Embryonic facial prominence (tissue), 1 donor: ENCODE measurements around the gene ZNRF3.
A peak's percentile ranks its signal among the peaks of the same experiment; 100 is the strongest.
"Not testable (repeated sequence)": the region's sequence is repeated elsewhere in the genome, so short reads cannot be mapped to it uniquely, and the experiment has no call there.

ENCODE experiments used
- DNase-seq: peaks from one replicate; pipeline ENCODE4 v3.0.0-alpha.2; 2016; ENCODE audit errors: extremely low spot score

The ZNRF3 gene

GRCh38 chr22:29065468-29066190 is 182.3 kb downstream of the ZNRF3 start:
- no peak for DNase-seq

GRCh38 chr22:29069463-29069862 is 186.1 kb downstream of the ZNRF3 start:
- DNase-seq = no peak

DNA sequence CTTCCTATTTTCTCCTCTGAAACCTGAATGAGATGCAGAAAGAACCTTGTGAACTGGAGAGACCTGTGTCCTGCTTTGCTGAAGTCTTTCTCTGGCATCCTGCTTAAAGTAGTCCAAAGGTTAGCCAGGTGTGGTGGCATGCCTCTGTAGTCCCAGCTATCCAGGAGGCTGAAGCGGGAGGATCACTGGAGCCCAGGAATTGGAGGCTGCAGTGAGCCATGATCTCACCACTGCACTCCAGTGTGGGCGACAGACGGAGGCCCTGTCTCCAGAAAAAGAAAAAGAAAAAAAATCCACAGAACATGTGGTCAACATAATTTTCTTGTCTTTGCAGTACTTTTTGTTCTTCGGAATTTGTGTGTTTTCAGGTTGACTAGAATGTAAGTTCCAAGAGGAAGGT is 187.1 kb downstream of the ZNRF3 start:
- no peak for DNase-seq

- DNase-seq = no peak
Measured at GRCh38 chr22:29071261-29072045, 188.1 kb downstream of the ZNRF3 start.

DNA sequence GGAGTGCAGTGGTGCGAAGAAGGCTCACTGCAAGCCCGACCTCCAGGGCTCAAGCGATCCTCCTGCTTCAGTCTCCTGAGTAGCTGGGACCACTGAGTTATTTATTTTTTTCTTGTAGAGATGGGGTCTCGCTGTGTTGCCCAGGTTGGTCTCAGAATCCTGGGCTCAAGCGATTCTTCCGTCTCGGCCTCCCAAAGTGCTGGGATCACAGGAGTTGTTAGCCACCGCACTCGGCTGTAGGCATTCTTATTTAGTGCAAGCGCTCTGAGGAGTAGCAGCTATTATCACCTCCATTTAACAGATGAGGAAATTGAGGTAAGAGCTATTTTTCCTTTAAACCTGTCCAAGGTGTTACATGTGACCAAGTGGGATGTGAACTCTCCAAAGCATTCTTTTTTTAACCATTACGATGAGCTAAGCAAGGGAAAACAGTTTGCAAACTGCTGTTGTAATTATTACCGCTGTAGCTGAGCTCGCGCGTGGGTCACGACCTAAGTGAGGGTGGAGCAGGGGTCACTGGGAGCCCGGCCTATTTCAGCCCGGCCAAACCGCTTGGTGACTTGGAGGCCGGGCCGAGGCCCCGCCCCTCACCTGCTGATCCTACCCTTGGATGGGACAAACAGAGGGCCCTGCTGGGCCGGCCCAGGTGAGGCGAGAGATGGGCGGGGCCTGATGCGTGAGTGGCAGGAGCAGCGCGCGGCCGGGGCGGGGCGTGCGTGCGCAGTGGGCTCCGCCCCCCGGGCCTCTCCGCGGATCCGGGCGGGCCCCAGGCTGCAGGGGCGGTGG is 189.0 kb downstream of the ZNRF3 start:
- DNase-seq = peak; percentile 55

GRCh38 chr22:29072979-29073617 is 189.7 kb downstream of the ZNRF3 start, which contains the start of gene KREMEN1:
KREMEN1 (plus strand) TSS chr22:29073035; CDS start chr22:29073131, 96 bp downstream.
- DNase-seq = no peak

DNA sequence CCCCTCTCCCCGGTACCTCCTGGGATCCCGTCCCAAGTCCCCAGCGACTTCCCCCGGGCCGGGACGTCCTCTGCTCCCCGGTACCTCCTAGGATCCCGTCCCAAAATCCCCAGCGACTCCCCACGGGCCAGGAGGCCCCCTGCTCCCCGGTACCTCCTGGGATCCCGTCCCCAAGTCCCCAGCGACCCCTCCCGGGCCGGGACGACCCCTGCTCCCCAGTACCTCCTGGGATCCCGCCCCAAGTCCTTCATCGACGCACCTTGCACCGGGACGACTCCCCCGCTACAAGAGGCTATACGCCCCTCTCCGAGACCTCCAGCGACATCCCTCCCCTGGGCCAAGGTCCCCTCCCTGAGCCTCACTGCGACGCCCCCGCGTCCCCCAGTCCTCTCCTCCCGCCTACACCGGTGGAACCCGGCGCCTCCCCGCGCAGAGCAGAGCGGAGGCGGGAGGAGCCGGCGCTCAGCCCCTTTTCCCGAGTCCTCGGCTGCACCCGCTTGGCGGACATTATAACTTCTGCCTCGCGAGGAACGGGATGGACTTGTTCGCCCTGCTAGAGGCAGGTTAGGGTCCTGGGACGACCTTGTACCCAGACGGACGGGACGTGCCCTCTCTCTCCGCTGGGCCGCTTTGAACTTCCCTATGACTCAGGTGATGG is 190.4 kb downstream of the ZNRF3 start:
- no peak for DNase-seq

DNA sequence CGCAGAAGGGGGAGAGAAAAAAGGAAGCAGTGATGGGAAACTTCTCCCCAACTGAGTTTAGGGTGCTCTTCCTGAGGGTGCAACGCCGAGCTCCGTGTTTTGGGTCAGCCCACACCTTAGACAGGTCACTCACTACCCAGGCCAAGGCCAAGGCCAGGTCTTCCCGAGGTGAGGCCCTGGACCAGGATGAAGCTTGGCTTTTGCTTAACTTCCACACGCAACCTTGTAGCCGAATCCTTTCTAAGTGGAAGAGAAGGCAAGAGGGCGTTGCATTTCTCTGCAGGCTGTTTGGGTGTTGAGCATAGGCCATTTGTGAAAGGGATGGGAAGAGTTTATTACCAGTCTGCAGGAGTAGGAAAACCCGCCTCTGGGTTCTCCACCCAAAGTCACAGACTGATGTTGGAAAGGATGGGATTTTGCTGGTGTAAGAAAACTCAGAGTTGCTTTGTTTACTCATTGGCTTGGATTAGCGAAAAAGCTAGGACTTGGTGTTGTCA is 191.0 kb downstream of the ZNRF3 start:
- no peak for DNase-seq

- no peak for DNase-seq
Measured at GRCh38 chr22:29078036-29078868, 194.9 kb downstream of the ZNRF3 start.

- DNase-seq = no peak
Measured at GRCh38 chr22:29078869-29079207, 195.5 kb downstream of the ZNRF3 start.

DNA sequence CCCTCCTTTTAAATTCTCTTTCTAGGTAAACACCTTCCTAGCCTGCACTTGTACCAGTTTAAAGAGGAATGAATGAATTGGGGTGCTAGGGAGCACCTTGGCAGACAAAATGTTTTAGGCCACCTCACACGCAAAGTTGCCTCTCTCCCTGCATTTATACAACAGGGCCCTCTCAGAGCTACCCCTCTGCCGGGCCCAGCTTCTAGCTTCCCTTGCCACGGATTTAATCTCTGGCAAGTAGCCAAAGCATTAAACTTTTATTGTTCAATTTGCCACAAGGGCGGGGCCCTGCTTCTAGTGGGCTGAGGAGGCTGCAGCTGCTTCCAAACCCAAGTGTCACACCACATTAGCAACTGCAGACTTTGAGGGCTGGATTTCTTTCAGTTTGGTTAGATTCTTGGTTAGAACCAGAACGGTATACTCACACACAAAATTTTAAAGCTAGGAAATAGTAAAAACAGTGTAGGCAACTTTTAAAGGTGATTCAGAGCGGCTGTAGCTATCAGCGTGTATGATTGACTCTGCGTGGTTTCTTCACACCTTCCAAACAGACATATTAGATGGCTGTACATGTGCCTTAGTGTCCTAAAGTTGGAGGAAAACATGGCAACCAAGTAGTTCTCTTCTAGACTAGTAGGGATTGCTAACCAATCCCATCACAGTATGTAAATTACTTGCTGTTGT is 196.0 kb downstream of the ZNRF3 start:
- peak; percentile 51 for DNase-seq

DNA sequence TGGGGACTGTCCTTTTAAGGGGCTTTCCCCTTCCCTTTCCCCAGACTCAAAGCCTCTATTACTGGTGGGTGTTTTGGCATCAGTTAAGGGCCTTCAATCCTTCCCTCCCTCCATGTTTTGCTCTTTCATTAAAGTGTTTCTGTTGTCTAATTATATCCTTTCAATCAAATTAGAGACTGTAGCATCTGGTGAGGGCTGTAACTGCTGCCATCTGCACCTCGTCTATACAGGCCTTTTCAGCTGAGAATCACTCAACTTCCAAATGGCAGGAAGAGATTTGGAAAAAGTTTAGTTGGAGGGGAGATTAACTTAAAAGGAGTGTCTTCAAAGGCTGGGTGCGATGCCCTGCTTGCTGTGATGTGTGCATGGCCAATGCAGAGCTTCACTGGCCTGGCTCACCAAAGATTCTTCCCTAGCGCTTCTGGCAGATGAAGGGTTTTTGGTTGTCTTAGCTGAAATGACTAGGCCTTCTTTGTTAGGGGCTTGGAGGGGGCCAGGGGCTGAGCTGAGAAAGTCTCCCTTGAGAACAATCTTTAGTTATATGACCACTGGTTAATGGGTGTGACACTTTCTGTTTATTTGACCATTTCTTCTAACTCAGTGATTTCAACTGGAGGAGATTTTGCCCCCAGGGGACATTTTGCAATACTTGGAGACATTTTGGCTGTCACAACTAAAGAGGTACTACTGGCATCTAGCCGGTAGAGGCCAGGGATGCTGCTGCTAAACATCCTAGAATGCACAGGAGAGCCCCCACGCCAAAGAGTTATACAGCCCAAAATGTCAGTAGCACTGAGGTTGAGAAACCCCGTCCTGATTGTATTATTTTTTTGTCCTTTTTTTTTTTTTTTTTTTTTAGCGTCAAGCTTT is 197.0 kb downstream of the ZNRF3 start:
- DNase-seq = no peak

- no peak for DNase-seq
Measured at GRCh38 chr22:29081517-29082236, 198.3 kb downstream of the ZNRF3 start.

DNA sequence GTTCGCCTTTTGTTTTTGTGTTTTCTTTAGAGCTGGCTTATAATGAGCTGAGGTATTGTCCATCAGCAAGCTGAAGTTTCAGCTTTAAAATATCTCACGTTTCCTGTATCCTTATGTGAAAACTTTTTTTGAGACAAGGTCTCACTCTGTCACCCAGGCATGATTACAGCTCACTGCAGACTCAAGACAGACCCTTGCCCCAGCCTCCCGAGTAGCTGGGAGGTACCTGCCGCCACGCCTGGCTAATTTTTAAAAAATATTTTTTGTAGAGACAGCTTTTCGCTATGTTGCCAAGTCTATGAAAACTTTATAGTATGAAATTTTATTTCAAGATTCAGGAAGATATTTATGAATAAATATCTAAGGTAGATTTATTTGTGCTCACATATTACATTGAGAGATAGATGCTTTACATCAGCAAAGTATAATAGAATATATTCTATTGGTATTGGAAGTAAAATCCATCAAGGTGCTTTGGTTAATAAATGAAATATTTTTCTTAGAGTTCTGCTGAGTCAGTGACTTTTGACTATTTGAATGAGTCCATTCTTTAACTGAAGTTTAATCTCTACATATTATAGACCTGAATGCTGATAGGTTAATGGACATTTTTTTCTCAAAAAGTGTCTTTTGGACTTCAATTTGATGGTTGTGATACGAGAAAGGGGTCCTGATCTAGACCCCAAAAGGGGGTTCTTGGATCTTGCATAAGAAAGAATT is 199.6 kb downstream of the ZNRF3 start:
- no peak for DNase-seq

DNA sequence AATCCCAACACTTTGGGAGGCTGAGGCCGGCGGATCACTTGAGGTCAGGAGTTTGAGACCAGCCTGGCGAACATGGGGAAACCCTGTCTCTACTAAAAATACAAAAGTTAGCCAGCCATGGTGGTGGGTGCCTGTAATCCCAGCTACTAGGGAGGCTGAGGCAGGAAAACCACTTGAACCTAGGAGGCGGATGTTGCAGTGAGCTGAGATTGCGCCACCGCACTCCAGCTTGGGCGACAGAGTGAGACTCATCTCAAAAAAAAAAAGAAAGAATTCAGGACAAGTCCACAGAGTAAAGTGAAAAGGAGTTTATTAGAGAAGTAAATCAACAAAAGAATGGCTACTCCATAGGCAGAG is 200.2 kb downstream of the ZNRF3 start:
- DNase-seq = not testable (repeated sequence)

DNA sequence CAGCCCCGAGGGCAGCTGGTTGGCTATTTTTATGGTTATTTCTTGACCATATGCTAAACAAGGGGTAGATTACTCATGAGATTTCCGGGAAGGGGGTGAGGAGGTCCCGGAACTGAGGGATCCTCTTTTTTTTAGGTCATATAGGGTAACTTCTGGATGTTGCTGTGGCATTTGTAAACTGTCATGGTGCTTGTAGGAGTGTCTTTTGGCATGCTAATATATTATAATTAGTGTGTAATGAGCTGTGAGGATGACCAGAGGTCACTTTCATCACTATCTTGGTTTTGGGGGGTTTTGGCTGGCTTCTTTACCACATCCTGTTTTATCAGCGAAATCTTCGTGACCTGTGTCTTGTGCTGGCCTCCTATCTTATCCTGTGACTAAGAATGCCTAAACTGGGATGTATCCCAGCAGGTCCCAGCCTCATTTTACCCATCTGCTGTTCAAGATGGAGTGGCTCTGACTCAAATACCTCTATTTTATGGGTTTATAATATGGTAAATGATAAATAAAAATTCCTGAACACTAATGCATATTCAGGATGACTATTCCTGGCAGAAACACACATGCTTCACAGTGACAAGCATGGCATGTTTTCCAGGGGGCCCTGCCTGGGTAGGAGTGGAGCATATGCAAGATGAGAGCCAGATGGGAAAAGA is 200.7 kb downstream of the ZNRF3 start:
- DNase-seq = no peak

- DNase-seq = no peak
Measured at GRCh38 chr22:29087012-29087411, 203.6 kb downstream of the ZNRF3 start.
